GM18507 (cell line): ENCODE measurements around the gene EFNB3.

Experiments
- DNase-seq: peaks from one replicate; pipeline ENCODE4 v3.0.0; 2011; ENCODE audit warnings: low read depth; ENCODE audit not compliant: insufficient read length; ENCODE audit errors: extremely low spot score
- FAIRE-seq: peaks from 2 replicates; lab custom pipeline; 2011; peaks lifted over from hg19 to GRCh38; lab: Jason Lieb, UNC

Gene EFNB3

DNA sequence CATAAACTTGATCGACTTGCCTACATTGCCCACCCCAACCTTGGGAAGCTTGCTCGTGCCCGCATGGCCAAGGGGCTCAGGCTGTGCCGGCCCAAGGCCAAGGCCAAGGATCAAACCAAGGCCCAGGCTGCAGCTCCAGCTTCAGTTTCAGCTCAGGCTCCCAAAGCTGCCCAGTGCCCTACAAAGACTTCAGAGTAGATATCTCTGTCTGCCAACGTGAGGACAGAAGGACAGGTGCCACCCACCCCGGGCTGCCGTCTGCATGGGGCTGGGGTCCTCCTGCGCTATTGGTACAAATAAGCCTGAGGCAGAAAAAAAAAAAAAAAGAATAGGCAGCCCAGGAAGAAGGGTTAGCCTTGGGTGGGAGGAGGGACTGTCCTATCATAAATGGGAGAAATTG lies 49.7 kb downstream of the EFNB3 start:
- DNase-seq (no peak), FAIRE-seq (no peak)

- FAIRE-seq (no peak), DNase-seq (no peak)
These were observed 50.3 kb downstream of the EFNB3 start for GRCh38 chr17:7755095-7755890.

DNA sequence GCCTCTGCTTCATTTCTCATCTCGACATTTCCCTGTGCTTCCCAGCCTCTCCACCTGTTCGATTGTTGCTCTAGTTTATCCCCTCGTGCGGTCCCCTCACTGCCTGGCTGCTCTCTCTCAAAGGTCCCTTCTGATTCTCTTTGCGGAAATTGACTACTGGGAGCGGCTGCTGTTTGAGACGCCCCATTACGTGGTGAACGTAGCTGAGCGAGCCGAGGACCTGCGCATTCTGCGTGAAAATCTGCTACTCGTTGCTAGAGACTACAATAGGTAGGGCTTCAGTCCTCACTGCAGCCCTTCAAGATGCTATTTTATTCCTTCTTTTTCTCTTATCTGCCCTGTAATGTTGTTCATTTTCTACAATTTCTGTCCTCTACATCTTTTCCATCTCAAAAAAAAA lies 52.0 kb downstream of the EFNB3 start:
- no peak for DNase-seq
- FAIRE-seq = no peak
